Fibroblast of gingiva (primary cell): ENCODE measurements around the gene TGFBR2.
A peak's percentile ranks its signal among the peaks of the same experiment; 100 is the strongest.

Source experiments
- DNase-seq: peaks from one replicate; pipeline ENCODE4 v3.0.0-alpha.2; 2011; ENCODE audit warnings: low read depth

TGFBR2 gene

GRCh38 chr3:30637310-30638219 lies 31.2 kb downstream of the TGFBR2 start:
- DNase-seq, result no peak

DNA sequence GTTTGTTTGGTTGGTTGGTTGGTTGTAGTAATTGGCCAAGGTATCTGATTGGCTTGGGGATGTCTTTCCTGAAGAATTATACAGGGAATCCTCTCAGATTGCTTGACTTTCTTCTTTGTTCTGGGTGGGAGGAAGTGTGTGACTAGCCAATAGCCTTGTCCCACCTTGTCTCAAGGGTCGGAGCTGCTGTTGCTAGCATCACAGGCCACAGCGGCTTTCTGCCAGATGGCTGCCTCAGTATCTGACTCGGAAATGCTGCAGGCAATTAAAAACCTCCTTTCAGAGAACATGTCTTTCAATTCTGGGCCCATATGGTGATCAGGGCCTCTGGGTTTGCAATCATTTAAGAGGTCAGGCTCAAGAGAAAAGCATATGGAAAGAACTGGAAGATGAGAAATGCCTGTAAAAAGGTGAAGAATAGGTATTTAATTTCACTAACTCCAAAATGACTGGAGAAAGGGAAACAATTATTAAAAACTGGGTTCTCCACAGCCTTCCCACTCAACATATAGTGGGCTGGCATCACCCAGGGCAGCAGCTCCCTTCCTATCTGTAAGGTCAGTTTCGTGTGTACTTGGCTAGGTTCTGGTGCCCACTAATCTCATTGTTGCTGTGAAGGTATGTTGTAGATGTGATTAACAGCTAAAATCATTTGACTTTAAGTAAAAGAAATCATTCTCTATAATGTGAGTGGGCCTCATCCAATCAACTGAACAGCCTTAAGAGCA lies 32.4 kb downstream of the TGFBR2 start:
- DNase-seq, result no peak

DNA sequence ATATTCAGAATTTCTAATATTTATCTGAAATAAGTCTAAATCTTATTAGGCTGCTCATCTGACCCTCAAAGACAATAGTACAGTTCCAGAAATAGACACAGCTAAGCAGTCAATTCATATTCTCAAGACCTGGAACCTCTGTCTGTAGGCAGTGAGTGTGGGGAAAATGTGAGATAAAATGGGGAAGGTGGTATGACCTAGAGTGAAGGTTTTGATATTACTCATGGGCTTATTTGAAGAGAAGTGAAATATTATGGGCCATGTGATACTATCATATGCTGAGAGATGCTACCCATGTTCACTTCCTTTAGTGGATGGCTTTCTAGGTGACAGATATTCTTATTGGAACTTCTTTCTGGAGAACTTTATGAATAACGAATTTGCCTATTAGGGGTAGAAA lies 33.5 kb downstream of the TGFBR2 start:
- no peak for DNase-seq

- DNase-seq, result no peak
Observed at GRCh38 chr3:30640851-30641250, 34.5 kb downstream of the TGFBR2 start.

DNA sequence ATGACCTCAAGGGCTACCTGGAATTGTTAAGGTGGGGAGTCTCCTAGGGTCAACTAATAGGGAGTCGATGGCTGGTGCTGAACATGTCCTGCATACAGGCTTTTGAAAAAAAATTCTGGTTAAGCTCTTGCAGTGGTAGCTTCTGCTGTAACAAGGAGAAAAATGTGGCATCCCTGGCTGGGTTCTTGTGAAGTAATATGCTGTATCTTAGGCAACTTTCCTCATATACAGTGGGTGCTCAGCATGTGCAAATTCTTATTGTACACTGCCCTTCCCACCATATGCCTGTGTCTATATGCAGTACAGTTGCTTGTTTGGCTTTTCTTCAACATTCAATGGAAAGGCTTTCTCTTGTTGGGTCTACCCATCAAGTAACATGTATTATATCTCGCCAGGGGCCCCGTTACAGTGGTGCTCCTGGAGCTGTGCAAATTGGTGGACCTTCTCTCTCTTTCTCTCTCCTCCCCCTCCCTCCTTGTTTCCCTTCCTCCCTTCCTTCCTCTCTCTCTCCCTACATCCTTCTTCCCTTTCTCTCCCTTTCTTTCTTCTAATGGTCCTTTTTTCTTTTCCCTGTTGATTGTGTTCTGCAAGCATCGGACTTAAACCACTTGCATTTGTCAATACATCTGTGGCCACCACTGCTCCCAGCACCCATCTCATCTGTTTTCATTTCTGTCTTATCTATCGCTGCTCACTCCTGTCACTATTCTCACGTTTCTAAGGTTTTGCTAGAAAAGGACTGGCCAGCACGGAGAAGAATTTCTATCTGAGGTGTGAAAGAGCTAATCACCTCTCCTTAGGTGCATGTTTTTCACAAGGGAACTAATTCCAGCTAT lies 35.2 kb downstream of the TGFBR2 start:
- no peak for DNase-seq

- no peak for DNase-seq
Observed at GRCh38 chr3:30642849-30643361, 36.5 kb downstream of the TGFBR2 start.

DNA sequence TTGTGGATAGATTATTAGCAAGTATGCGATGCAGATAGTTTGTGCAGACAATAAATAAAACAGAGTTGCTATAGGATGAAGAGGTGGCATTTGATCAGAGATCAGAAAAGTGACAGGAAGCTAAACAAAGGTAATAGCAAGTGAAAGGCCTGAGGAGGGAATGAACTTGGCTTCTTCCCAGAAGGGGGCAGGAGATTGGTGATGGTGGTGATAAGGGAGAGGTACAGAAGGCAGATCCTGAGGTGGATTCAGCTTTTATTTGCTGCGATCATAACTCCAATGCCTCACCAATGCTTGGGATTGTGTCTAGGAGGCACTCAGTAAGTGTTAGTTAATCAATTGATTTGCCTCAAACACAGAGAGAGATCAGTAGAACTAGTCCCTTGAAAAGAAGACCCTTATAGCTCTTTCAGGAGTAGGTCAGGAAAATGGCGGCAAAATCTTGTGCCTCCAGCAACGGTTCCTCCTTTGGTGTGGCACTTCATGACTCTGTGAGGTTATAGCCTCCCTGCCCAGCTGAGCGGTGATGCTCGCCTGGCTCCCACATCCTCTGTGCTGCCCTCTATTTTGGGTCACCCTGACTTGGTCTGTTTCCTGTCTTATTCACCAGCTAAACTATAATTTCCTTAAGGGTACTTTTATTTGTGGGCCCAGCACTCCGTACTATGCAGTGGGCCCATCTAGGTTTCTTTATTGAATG lies 37.5 kb downstream of the TGFBR2 start:
- no peak for DNase-seq

- DNase-seq, result peak; percentile 59
Observed at GRCh38 chr3:30644615-30645014, 38.2 kb downstream of the TGFBR2 start.

GRCh38 chr3:30645077-30645476 lies 38.7 kb downstream of the TGFBR2 start:
- no peak for DNase-seq

DNA sequence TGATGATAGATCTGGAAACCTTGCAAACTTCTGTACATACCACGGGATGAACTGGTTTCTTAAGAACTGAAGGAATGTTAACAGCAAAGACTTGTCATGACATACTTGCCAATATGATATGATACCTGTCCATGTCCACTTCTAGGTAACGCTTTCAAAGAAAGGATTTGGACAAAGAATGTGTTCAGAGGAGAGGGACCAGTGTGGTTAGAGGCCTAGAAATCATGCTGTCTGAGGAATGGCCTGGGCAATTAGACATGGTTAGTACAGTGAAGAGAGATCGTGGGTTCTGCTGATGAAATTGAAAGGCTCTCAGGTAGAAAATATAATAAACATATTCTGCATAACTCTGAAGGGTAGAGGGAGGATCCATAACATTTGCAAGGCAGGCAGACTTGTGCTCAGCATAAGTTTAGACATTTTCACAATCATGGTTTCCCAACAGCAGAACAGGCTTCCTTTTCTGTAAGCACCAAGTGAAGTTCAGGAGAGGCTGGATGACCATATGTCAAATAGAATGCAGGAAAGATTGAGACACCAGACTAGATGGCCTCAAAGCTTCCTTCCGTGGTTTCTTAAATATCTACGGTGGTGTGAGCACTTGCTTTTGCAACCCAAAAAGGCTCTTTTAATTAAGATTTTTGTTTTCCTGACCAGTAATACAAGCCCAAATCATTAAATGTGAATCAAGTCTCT lies 39.9 kb downstream of the TGFBR2 start:
- peak; percentile 85 for DNase-seq

DNA sequence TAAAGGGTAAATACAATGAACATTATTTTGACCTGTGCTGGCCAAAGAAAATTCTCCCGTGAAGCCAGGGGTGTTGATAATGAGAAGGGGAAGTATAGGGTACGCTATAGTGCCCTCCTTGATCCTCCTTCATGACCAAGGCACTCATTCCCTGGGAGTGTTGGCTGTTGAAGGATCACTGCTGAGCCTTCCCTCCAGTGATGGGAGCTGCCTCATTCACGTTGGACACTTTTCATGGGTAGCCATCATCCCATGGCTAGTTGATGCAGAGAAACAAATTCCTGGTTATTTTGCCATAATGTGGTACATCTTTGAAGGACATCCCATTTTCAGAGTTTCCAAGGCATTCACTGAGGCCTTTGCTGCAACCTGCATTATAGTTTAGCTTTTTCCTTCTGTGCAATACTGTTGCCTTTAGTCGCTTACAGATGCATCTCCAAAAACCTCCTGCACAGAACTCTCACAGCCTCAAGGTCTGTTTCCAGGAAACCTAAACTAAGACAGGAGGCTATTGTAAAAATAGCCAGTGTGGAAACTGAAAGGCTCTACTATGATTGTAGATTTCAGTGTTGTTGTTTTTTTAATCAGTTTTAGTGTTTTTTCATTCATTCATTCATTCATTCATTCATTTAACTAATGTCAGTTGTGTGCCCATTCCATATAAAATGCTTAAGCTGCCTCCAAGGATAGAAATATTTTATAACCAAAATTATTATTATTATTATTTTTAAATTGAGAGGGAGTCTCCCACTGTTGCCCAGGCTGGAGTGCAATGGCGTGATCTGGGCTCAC lies 40.8 kb downstream of the TGFBR2 start:
- DNase-seq, result no peak

DNA sequence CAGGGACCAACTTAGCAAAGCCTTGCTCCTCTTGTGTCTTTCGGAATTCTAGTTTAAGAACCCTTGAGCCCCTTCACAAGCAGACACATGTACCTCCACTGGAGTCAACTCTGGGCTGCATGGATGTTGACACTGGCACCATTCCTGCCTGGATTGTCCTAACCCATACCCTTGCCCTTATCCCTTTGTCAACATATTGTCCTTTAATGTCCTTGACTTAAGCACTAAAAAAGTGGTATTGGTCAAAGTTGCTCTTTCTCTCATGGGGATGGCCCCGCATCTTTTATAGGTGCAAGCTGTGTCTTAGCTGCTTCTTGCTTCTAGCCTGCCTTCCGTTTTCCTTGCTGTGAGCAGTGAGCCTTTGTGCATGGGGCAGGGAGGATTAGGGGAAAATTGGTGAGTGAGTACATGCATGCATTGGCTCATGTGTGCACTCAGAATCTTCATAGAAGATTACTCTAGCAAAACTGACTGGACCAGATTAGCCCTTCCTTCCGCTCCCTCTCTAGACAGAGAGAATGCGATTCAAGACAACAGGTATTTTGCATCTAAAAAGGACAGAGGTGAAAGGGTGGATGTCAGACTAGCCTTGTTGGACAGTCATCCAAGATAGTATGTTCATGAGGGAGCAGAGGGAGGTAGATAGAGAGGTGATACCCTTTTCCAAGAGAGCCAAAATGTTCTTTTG lies 42.4 kb downstream of the TGFBR2 start:
- no peak for DNase-seq

GRCh38 chr3:30649572-30650318 lies 43.3 kb downstream of the TGFBR2 start:
- peak; percentile 54 for DNase-seq

DNA sequence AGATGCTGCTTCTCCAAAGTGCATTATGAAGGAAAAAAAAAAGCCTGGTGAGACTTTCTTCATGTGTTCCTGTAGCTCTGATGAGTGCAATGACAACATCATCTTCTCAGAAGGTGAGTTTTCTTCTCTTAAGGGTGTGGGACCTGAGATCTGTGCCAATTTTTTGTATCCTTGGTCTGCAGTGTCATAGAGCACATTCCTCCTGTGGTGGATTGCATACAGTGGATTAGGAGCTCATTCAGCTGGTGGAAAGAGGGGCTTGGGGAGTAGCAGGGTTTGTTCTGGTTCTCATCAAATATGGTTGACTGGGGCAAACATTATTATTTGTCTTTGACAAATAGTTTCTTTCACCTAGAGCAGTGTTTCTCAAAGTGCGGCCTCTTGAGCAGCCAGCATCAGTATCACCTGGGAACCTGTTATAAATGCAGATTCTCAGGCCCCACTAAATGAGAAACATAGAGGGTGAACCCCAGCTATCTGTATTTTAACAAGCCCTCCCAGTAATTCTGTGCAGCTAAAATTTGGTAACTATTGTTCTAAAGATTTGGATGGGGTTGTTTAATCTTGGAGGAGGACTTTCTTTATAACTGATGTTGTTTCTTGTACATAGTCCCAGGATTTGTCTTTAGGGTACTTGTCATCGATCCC lies 44.1 kb downstream of the TGFBR2 start:
- no peak for DNase-seq

DNA sequence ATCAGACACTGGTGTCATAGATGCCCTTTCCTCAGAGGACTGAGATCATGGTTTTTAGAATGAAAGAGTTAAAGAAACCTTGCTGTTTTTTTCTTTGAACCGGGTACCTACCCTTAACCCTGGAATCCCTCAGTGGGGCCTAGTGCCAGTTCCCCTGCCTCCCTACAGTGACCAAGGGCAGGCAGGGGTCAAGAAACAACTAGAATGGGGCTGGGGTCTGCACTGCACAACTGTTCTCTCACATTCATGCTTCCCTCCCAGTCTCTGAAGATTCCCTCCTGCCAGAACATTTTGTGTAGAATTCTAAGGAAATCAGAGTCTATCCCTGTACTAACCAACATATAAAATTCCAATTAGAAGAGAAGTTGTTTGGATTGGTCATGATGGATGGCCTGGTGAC lies 47.9 kb downstream of the TGFBR2 start:
- DNase-seq, result no peak

DNA sequence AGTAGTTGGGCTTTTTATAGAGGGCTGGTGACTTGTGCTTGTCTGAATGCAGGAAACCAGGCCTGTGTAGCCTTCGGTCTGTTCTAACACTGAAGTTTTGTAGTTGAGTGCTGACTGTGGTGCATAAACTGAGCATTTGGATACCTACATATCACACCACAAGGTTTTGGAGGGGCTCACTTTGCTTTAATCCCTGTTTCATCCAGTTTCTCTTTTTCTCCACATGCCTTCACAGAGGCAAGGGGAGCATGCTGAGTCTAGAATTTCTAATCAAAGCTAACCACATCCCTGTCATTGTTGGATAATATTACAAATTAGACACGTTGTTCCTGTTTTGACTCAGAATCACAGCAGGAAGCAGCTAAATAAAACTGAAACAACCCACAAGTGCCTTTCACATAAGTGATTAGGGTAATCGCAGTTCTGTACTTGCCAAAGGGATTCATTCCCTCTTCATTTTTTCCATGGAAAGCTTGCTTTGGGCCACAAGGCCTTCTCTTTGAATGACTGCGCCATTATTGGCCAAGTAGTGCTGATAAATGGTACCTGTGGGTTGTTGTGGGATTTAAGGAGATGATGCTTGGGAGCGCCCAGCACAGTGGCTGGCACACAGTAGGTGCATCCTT lies 48.9 kb downstream of the TGFBR2 start:
- DNase-seq, result peak; percentile 63

DNA sequence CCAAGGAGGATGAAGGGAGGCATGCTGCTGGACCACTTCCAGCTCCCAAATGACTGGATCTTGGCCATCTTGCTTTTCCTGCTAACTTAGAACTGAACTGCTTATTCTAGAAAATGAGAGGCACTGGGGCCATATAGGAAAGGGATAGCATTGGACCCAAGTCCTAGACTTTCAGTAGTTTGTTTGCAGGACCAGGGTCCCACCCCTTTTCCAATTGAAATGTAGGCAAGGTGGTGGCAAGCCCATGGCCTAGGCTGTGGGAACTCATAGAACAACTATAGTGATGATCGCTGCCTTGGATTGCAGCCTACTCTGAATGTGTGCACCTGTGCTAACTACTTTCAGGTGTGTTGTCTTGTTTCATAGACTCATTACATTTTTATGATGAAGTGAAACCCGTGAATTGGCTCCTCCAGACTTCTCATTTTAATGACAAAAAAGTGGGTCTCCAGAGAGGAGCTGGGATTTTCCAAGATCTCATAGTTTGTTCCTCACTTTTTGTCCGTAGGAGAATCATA lies 50.3 kb downstream of the TGFBR2 start:
- no peak for DNase-seq

GRCh38 chr3:30657914-30658313 lies 51.5 kb downstream of the TGFBR2 start:
- DNase-seq, result no peak
